CMK (cell line): ENCODE results near the gene BNIP1.
"Not testable (repeated sequence)": the region's sequence is repeated elsewhere in the genome, so short reads cannot be mapped to it uniquely, and the experiment has no call there.

Experiments
- DNase-seq: peaks from one replicate; pipeline ENCODE4 v3.0.0-alpha.2; 2010; ENCODE audit warnings: low read depth

The BNIP1 gene, protein sequence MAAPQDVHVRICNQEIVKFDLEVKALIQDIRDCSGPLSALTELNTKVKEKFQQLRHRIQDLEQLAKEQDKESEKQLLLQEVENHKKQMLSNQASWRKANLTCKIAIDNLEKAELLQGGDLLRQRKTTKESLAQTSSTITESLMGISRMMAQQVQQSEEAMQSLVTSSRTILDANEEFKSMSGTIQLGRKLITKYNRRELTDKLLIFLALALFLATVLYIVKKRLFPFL

DNA sequence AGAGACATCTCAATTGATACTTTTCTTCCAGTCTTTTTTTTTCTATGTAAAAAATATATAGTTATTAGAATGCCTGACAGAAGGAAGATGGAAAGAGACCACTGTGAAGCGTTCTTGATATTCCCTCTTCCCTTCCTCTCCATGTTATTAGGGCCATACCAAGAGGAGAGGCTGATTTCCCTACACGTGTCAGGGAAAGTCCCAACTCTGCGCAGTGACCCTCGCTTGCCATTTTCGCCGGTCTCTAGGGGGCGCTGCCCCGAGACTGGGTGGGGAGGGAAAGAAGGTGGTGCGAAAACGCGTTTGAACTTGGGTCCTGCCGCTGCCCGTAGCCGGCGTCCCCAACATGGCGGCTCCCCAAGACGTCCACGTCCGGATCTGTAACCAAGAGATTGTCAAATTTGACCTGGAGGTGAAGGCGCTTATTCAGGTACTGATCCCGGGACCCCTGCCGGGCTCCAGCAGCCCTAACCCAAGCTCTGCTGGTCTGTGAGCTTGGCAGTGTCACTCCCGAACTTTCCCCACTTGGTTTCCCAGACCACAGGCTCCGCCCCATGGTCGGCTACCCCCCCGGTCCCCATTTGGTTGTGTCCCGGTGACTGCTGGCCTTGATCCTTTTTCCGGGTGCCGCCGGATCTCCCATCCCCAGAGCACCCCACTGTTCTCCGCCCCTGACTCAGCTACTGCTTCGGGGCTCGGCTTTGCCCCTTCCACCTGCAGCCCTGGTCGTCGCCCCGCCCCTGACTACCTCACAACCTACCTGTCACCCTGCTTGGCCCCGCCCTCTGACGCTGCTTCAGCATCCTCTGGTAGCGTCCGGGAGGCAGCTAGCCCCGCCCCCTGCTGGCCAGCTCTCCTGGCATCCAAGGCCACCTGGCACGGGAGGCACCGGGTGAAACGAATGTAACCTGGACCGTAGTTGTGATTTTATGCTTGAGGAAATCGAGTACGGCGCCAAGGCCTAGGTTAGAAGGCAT, at the start of gene BNIP1:
TSS of gene BNIP1 (plus strand) at position 332 of the 977 bp plus-strand sequence. CDS start at position 347, 15 bp downstream.
- DNase-seq: peak; percentile 79

DNA sequence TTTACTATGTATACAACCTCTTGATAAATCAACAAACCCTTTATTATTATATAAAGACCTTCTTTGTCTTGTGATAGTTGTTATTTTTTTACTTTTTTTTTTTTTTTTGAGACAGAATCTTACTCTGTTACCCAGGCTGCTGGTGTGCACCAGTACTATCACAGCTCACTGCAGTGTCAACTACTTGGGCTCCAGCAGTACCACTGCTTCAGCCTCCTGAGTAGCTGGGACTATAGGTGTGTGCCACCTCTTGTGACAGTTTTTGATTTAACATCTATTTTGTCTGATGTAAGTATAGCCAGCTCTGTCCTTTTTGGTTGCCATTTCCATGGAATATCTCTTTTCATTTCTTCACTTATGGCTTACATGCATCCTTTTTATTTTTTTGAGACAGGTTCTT, 45.5 kb upstream of the BNIP1 start:
- no peak for DNase-seq

DNA sequence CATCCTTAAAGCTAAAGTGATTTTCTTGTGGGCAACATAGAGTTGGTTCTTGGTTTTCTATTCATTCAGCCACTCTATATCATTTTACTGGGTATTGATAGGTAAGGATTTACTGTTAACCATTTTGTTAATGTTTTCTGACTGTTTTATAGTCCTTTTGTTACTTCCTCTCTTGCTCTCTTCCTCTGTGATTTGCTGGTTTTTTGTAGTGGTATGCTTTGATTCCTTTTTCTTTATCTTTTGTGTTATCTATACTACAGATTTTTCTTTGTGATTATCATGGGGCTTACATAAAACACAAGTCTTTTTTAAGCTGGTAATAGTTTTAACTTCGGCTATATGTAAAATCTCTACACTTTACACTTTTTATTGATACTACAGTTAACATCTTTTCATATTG, 44.9 kb upstream of the BNIP1 start:
- no peak for DNase-seq

DNA sequence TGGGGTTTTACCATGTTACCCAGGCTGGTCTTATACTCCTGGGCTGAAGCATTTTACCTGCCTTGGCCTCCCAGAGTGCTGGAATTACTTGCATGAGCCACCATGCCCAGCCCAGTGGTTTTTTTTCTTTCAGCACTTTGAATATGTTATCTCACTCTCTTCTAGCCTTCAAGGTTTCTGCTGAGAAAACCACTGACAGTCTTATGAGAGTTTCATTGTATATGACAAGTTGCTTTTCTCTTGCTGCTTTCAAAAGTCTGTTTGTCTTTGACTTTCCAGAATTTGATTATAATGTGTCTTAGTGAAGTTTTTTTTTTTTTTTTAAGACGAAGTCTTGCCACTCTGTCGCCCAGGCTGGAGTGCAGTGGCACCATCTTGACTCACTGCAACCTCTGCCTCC, 43.1 kb upstream of the BNIP1 start:
- DNase-seq: no peak

DNA sequence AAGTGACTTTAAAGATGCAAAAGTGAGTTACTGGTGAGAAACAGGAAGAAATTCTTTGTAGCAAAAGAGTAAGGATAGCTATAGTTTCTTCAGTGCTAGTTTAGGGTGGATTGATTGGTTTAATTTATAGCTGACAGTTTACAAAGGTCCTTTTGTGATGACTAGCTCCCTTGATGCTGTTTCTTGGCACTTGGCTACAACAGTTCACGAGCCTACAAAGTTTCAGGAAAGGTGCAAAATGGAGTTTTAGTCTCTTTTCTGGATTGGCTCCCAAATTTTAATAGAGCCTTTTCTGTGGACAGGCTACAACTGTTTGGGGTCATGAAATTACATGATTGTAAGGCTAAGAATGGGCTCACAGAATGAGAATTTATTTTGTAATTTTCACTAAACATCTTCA, 40.9 kb upstream of the BNIP1 start:
- DNase-seq: no peak

DNA sequence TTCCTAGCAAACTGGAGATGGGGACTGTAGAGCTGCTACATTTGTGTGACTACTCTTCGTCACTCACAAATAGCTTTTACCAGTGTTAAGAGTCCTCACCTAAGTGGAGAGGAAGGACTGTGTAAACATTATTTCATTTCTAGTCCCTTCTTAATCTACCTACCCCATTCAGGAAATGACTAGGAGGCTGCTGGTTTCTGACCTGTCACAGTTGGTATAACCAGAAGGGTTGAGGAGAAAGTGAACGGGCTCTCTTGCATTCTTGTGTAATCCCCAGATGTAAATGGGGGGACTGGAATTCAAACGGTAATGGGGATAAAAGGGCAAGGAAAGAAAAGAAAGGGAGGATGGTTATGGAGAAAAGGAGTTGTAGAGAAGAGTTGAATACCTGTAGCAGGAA, 35.4 kb upstream of the BNIP1 start:
- DNase-seq: no peak

DNA sequence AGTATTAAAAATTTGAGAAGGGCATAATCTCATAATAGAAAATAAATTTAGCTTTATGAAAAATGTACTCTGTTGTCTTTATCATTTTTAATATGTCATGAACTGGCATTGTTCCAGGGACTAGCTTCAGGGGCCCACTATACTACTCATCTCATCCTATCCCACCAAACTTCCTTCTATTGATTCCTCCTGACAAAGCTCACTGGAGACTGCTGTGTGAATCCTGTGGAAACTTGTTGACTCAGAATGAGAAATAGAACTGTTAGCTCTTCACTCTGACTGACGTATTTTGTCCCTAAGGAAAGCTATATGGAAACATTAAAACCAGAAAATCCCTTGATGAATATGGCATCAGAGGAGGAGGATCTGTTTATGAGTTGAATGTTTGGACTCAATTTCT, 29.8 kb upstream of the BNIP1 start:
- DNase-seq: no peak

DNA sequence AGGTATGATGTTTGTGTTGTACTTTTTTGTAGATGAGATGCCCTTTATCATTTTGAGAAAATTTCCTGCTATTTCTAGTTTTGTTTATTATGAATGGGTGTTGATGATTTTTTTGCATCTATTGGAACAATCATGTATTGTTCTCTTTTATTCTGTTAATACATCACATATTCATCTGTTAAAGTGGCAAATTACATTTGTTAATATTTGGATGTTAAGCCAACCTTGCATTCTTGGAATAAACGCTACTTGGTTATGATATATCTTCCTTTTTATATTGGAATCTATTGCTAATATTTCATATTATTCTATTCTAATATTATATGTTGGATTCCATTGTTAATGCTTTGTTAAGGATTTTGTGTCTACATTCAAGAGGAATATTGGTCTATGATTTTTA, 24.6 kb upstream of the BNIP1 start:
- no peak for DNase-seq

DNA sequence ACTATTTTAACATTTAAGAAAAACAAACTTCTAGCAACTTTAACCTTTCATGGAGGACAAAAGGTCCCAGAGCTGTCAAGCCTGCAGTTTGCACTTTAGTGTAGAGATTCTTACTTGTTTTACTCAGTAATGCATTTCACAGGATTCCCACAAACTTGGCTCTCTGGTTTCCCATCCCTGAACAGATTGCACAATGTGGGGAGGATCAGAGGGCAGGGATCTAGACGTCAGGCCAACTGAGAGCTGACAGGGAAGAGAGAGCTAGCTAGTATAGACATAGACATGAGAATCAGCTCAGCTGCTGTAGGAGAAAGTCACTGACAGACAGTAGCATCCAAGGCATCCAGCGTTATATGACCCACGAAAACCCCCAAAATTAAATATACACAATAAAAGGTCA, 20.9 kb upstream of the BNIP1 start:
- DNase-seq: no peak

DNA sequence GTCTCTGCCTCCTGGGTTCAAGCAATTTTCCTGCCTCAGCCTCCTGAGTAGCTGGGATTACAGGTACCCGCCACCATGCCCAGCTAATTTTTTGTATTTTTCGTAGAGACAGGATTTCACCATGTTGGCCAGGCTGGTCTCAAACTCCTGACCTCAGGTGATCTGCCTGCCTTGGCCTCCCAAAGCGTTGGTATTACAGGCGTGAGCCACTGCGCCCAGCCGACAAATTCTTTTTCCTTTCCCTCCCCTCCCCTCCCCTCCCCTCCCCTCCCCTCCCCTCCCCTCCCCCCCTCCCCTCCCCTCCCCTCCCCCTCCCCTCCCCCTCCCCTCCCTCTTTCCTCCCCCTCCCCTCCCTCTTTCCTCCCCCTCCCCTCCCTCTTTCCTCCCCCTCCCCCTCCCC, 12.2 kb upstream of the BNIP1 start:
- DNase-seq: not testable (repeated sequence)

DNA sequence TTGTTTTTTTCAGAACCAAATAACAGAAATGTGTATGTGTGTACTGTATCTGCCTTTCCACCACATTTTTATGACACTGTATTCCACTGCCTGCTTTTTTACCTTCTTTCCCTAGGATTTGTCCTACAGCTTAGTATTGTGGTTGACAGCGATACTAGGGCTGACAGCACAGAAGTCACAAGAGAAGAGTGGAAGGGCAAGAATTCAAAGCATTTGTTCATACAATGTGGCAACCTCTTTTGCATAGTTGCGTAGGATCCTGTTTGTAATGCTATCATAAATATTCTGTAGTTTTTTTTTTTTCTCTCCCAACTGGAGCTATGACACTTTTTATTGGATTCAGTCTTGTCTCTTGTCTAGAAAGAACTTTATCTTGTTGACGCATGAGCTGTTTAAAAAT, 5.6 kb upstream of the BNIP1 start:
- no peak for DNase-seq

DNA sequence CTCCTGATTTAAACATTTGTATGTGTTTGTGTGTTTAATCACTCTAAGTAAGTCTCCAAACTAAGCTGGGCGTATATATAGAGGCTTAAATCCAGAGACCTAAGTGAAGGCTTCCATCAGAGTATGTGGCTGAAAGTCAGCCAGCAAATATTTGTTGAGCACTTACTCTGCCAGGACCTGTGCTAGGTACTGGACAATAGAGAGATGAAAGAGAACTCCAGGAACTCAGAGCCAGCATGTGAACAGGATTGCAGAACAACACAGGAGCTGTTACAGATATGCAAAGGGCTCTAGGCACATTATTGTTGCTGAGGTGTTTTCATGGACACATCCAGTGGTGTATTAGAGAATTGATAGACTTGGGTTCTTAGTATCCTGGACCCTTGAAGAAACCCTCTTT, 4.7 kb upstream of the BNIP1 start:
- no peak for DNase-seq

DNA sequence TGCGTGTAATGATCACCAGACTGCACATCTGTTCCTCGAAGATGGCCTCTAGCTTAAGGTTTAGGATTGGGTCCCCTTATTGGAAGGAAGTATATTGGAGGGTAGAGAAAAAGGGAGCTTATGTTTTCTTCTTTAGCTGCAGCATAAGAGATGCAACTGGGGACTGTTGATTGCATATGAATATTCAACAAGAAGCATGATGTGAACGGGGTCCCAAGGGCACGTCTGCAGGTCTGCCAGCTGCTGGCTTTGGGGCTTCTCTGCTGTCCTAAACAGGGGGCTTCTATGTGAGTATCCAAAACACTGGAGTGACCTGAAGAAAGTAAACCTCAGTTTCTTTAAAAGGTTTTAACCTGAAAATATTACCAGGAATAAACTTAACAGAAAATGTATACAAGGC, 3.6 kb upstream of the BNIP1 start:
- no peak for DNase-seq

DNA sequence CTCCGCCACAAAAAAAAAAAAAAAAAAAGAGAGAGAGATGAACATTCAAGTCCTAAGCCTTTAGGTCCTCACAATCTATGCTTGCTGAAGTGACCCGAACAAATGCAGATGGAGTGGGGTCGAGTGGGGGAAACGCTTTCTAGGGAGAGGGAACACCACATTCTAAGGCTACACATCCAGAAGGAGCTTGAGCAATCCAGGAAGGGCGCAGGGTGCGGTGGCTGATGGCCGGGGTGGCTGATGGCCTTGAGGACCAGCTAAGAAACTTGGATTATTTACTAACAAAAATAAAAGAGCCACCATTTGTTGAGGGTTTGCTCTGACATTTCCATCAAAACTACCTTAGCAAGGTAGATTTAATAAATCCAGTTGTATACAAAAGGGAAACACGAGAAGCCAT, 764 bp upstream of the BNIP1 start:
- no peak for DNase-seq

DNA sequence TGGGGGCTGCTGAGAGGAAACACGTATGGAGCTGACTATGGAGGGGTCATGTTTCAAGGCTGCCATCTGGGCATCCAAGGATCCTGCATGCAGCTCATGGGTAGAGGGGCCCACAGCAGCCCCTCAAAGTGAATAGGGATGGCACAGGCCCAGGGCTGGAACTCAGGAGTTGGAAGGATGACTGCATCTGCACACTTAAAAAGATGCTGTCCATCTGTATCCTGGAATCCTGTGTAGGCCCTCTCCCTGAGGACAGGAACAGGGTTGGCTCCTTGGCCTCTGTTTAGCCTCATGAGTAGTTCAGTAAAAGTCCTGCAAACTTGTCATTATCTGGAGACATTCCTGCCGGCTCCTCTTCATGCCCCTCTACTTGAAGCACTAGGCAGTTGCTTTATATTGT, 4.0 kb downstream of the BNIP1 start:
- DNase-seq: no peak

DNA sequence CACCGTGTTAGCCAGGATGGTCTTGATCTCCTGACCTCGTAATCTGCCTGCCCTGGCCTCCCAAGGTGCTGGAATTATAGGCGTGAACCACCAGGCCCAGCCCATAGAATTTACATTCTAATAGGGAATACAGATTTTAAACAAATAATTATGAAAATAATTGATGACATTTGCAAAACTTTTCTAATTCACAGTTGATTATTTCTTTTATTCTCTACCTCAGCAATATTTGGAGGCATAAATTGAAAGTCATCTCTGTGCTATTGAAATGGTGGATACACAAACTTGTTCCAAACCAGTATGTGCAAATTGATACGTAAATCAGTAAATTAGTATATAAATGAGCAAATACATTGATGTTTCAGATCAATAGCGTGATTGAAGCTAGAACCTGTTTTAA, 8.2 kb downstream of the BNIP1 start:
- DNase-seq: no peak

DNA sequence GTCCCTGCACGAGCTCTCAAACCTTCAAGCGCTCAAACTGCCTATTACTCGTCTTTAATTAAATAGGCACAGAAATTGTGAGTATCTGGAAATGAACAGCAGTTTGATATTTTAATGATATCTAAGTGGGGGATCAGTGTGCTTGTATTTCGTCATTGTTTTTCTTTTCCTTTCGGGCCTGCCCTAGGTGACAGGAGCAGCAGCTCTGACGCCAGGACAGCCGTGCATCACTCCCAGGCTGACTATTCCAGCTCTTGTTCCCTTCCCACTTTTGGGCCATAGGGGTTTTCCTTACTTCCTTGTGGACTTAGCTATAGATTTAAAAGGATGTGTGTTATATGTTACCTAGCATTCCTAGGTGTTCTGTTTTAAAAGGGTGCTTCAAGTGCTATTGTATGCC, 9.5 kb downstream of the BNIP1 start:
- no peak for DNase-seq

DNA sequence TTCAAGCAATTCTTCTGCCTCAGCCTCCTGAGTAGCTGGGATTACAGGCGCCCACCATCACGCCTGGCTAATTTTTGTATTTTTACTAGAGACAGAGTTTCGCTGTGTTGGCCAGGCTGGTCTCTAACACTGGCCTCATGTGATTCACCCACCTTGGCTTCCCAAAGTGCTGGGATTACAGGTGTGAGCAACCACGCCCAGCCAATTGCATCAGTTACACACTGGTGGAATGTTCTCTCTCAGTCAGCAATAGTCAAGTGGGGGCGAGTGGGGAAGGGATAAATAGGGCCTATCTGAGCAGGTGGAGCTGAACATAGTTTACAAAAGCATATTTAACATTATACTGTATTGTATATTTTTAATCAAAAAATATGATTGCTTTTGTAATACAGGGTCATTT, 10.3 kb downstream of the BNIP1 start:
- not testable (repeated sequence) for DNase-seq

DNA sequence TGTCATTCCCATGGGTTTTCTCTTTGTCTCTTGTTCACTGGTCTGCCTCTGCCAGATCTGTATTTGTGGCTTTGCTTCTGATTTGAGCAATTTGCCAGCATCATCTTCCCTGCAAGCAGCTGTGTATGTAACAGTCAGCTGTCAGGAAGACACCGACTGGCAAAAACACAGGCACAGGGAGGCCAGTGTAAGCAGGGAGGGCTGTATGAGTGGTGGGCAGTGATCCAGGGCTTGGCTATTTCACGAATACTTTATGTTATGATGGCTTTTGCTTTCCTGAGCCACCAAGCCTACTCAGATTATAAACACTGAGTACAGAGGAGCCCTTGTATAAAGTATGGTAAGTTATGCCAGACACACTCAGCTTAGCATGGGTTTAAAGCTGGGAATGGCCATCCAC, 11.6 kb downstream of the BNIP1 start:
- DNase-seq: no peak

DNA sequence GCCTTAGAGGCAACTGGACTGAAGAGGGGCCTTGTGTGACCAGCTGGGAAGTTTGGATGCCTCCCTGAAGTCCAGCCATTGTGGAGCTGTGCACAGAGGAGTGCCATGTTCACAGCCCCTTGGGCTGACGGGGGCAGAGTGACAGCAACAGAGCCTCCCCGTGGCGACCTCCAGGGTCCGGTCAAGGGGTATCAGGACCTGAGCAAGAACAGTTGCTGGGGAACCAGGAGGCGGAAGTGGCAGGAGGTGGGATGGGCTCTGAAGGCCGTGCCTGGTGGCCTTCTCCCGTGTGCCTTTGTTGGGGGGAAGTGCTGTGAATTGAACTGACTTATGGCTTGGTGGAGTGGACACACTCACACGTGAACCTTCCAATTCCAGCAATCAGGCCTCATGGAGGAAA, 14.0 kb downstream of the BNIP1 start:
- DNase-seq: no peak

DNA sequence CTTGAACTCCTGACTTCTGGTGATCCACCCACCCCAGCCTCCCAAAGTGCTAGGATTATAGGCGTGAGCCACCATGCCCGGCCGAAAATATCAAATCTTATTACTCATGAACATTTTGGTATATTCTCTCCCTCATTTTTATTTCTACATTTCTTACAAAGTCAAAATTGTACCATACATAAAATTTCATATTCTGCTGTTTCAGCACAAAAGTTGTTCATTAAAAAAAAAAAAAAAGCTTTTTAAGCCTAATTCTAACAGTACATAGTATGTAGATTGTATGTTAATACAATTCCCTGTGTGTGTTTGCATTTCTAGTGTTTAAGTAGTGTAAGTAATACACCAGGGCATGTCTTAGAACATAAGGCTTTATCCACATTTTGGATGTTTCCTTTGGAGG, 14.9 kb downstream of the BNIP1 start:
- no peak for DNase-seq

DNA sequence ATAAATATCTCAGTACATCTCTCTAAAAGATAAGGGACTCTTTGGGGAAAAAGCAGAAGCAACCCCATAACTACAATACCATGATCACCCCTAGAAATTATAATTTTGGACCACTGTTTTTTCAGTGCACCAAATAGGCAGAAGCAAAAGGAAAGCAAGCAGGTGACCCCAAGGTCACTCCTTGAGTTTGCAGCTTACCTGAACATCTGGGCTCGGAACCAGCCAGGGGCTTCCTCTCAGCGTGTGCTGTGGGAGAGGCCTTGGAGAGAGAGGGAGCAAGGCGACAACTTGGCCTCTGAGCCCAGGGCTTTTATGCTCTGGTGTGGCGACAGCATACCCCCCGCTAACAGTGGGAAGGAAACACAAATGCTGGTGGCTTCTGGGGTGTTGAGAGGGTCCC, 16.8 kb downstream of the BNIP1 start:
- DNase-seq: no peak

DNA sequence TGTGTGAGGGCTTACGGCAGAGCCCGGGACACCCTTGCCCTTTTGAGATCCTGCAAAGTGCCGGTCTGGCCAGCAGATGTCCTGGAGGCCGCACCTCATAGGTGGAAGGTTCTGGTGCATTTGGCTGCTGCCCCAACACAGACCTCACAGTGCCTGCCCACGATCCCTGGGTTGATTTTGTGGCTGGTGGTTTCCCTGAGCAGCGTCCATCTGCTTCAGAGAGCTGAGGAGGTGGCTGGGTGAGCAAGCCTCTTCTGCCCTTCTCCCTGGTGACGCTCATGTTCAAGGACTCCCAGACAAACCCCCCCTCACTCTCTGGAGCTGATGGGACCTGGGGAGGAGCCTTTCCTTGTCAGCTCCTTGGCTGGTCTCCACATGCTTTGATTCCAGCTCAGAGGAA, 18.9 kb downstream of the BNIP1 start:
- DNase-seq: no peak
